COLO668 (cell line): ENCODE data around the gene RNF38.
"Not testable (repeated sequence)": the region's sequence is repeated elsewhere in the genome, so short reads cannot be mapped to it uniquely, and the experiment has no call there.

Experiments used
- DNase-seq: peaks from one replicate; lab custom pipeline; 2025; ENCODE audit not compliant: unreplicated experiment; lab: John Stamatoyannopoulos, UW

The RNF38 gene

GRCh38 chr9:36336131-36336907 lies 63.8 kb downstream of the RNF38 start:
- no peak for DNase-seq

- DNase-seq: no peak
These were observed 68.1 kb downstream of the RNF38 start for GRCh38 chr9:36332006-36332405.

- DNase-seq: peak; percentile 30
These were observed 71.2 kb downstream of the RNF38 start for GRCh38 chr9:36328798-36329411.

- no peak for DNase-seq
These were observed 74.8 kb downstream of the RNF38 start for GRCh38 chr9:36325081-36325828.

GRCh38 chr9:36323926-36324325 lies 76.1 kb downstream of the RNF38 start:
- DNase-seq: no peak

- no peak for DNase-seq
These were observed 77.6 kb downstream of the RNF38 start for GRCh38 chr9:36322462-36322861.

GRCh38 chr9:36321903-36322302 lies 78.2 kb downstream of the RNF38 start:
- DNase-seq: not testable (repeated sequence)

GRCh38 chr9:36320466-36320865 lies 79.6 kb downstream of the RNF38 start:
- no peak for DNase-seq

GRCh38 chr9:36319806-36320205 lies 80.3 kb downstream of the RNF38 start:
- DNase-seq: no peak

GRCh38 chr9:36319183-36319582 lies 80.9 kb downstream of the RNF38 start:
- no peak for DNase-seq

- DNase-seq: no peak
These were observed 81.8 kb downstream of the RNF38 start for GRCh38 chr9:36318212-36318802.

- peak; percentile 85 for DNase-seq
These were observed 82.3 kb downstream of the RNF38 start for GRCh38 chr9:36317766-36318165.

GRCh38 chr9:36316611-36317317 lies 83.3 kb downstream of the RNF38 start:
- no peak for DNase-seq

GRCh38 chr9:36316049-36316448 lies 84.0 kb downstream of the RNF38 start:
- no peak for DNase-seq

- no peak for DNase-seq
These were observed 84.8 kb downstream of the RNF38 start for GRCh38 chr9:36315283-36315682.

- no peak for DNase-seq
These were observed 85.3 kb downstream of the RNF38 start for GRCh38 chr9:36314740-36315139.

- peak; percentile 42 for DNase-seq
These were observed 93.4 kb downstream of the RNF38 start for GRCh38 chr9:36306471-36307306.

- not testable (repeated sequence) for DNase-seq
These were observed 95.7 kb downstream of the RNF38 start for GRCh38 chr9:36304366-36304765.

GRCh38 chr9:36301227-36301626 lies 98.8 kb downstream of the RNF38 start:
- no peak for DNase-seq

GRCh38 chr9:36298566-36298965 lies 101.5 kb downstream of the RNF38 start:
- DNase-seq: no peak
